Measurements from ENCODE around the gene ATP2B2.

The ATP2B2 gene

GRCh38 chr3:10463533-10464434, 41.6 kb downstream of the ATP2B2 start:
- no peak for DNase-seq (ENCODE audit: low read depth)
- no peak overlapping the region for H3K4me3 ChIP-seq (ENCODE audit: control insufficient read depth, low read depth, low read length)
- no peak for TF ChIP-seq CTCF (conservative IDR thresholded peaks at IDR 0.05; ENCODE audit: control insufficient read depth, insufficient read depth, low read depth, low read length)

GRCh38 chr3:10462641-10463532, 42.5 kb downstream of the ATP2B2 start:
- no peak for TF ChIP-seq CTCF (conservative IDR thresholded peaks at IDR 0.05; ENCODE audit: control insufficient read depth, insufficient read depth, low read depth, low read length)
- DNase-seq (ENCODE audit: low read depth) = no peak
- no peak overlapping the region for H3K4me3 ChIP-seq (ENCODE audit: control insufficient read depth, low read depth, low read length)

- DNase-seq (ENCODE audit: low read depth) = no peak
- TF ChIP-seq CTCF (conservative IDR thresholded peaks at IDR 0.05; ENCODE audit: control insufficient read depth, insufficient read depth, low read depth, low read length) = no peak
- H3K4me3 ChIP-seq (ENCODE audit: control insufficient read depth, low read depth, low read length) = no peak overlapping the region
Observed at GRCh38 chr3:10460951-10461545, 44.3 kb downstream of the ATP2B2 start.

GRCh38 chr3:10459954-10460754, 45.2 kb downstream of the ATP2B2 start:
- H3K4me3 ChIP-seq (ENCODE audit: control insufficient read depth, low read depth, low read length) = no peak overlapping the region
- no peak for TF ChIP-seq CTCF (conservative IDR thresholded peaks at IDR 0.05; ENCODE audit: control insufficient read depth, insufficient read depth, low read depth, low read length)
- peak; percentile 60 for DNase-seq (ENCODE audit: low read depth)

- H3K4me3 ChIP-seq (ENCODE audit: control insufficient read depth, low read depth, low read length) = no peak overlapping the region
- TF ChIP-seq CTCF (conservative IDR thresholded peaks at IDR 0.05; ENCODE audit: control insufficient read depth, insufficient read depth, low read depth, low read length) = no peak
- DNase-seq (ENCODE audit: low read depth) = no peak
Observed at GRCh38 chr3:10457560-10457959, 47.8 kb downstream of the ATP2B2 start.

GRCh38 chr3:10456981-10457380, 48.4 kb downstream of the ATP2B2 start:
- no peak overlapping the region for H3K4me3 ChIP-seq (ENCODE audit: control insufficient read depth, low read depth, low read length)
- no peak for DNase-seq (ENCODE audit: low read depth)
- no peak for TF ChIP-seq CTCF (conservative IDR thresholded peaks at IDR 0.05; ENCODE audit: control insufficient read depth, insufficient read depth, low read depth, low read length)
